Measurements from ENCODE around the gene HCAR2. TPM values are rescaled to one million over a fixed set of nuclear protein-coding genes. Genes with fewer than 3 reads are reported as not detected.

Gene HCAR2
- total RNA-seq, 1 experiment from 2014 or later = not detected

DNA sequence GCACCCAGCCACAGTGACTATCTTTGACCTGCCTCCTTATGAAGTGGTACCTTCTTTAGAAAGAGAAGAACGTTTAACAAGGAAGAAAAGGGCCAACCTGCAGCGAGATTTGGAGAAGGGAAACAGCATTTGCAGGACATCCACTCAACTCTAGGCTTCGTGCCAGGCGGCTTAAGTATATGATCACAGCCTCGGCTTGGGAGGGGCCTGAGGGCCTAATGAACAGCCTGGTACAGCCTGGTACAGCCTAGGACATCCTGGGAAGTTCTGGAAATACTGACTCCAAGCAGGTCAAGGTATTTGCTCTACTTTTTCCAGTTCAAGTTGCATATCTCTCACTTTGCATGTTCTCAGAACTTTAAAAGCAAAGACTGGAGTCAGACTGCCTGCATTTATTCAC lies 16.1 kb downstream of the HCAR2 start:
- Histone ChIP-seq H3K79me2 (ENCODE audit: insufficient read depth, low read length) (no peaks in the 10 kb centered on the region), H2BK15ac (ENCODE audit: low read depth, low read length) (no peak overlapping the region), H4K5ac (ENCODE audit: insufficient read length, low read depth, low read length) (no peak overlapping the region), H4K20me1 (ENCODE audit: control insufficient read depth, insufficient read depth, insufficient read length) (no peaks in the 10 kb centered on the region), H3T11ph (ENCODE audit: low read length) (no peak overlapping the region), H3K23ac (ENCODE audit: insufficient read length, low read depth, low read length) (no peak overlapping the region), H4K91ac (ENCODE audit: insufficient read length, low read depth, low read length) (no peak overlapping the region), H3K4ac (ENCODE audit: low read depth, low read length) (no peak overlapping the region), H3K56ac (ENCODE audit: insufficient read length, low read depth, low read length) (no peak overlapping the region), H3K14ac (ENCODE audit: insufficient read depth, low read length) (no peak overlapping the region), H2AFZ (ENCODE audit: low read length) (no peak overlapping the region), H3K4me1 (ENCODE audit: insufficient read depth, low read length) (no peaks in the 10 kb centered on the region; the same call in 1 of the 2 replicates), H3K9me3 (ENCODE audit: control insufficient read depth, low read depth, low read length) (no peaks in the 10 kb centered on the region), H2AK5ac (ENCODE audit: insufficient read length, low read length) (no peak overlapping the region), H3K18ac (ENCODE audit: insufficient read length, low read depth, low read length) (no peak overlapping the region), H2BK12ac (ENCODE audit: insufficient read length, low read depth, low read length) (no peak overlapping the region), H3K4me2 (ENCODE audit: insufficient read depth, insufficient read length, low read length) (no peak overlapping the region), H3K27me3 (ENCODE audit: insufficient read depth, low read length) (no peaks in the 10 kb centered on the region), H4K8ac (replicated peaks; ENCODE audit: insufficient read length, low read depth, low read length) (no peak overlapping the region), H2BK5ac (ENCODE audit: insufficient read length, low read length) (no peak overlapping the region), H3K79me1 (ENCODE audit: insufficient read depth, low read depth, low read length, poor library complexity, severe bottlenecking) (no peaks in the 10 kb centered on the region), H2BK20ac (ENCODE audit: low read depth, low read length, poor library complexity, severe bottlenecking) (no peak overlapping the region), H2BK120ac (ENCODE audit: low read depth, low read length, poor library complexity, severe bottlenecking) (no peak overlapping the region), H3K9ac (ENCODE audit: extremely low read depth, insufficient read length, low read length) (no peak overlapping the region), H3K27ac (ENCODE audit: insufficient read length, low read depth, low read length) (no peak overlapping the region), H3K23me2 (ENCODE audit: insufficient read length, low read depth, low read length, poor library complexity, severe bottlenecking) (no peaks in the 10 kb centered on the region)
- TF ChIP-seq, protein P1, sequence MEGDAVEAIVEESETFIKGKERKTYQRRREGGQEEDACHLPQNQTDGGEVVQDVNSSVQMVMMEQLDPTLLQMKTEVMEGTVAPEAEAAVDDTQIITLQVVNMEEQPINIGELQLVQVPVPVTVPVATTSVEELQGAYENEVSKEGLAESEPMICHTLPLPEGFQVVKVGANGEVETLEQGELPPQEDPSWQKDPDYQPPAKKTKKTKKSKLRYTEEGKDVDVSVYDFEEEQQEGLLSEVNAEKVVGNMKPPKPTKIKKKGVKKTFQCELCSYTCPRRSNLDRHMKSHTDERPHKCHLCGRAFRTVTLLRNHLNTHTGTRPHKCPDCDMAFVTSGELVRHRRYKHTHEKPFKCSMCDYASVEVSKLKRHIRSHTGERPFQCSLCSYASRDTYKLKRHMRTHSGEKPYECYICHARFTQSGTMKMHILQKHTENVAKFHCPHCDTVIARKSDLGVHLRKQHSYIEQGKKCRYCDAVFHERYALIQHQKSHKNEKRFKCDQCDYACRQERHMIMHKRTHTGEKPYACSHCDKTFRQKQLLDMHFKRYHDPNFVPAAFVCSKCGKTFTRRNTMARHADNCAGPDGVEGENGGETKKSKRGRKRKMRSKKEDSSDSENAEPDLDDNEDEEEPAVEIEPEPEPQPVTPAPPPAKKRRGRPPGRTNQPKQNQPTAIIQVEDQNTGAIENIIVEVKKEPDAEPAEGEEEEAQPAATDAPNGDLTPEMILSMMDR (conservative IDR thresholded peaks at IDR 0.05) = no peak
- H3K4me3 Mint-ChIP-seq = no peak overlapping the region
- no peaks in the 10 kb centered on the region for H3K36me3 Mint-ChIP-seq (ENCODE audit: insufficient read depth in 1 of 3, low read depth in 3 of 3)
- no peak for DNase-seq
- peaks cover 3 to 22% of the 10 kb centered on the region in 2 experiments for H3K4me1 Mint-ChIP-seq
- H3K9me3 Mint-ChIP-seq = no peaks in the 10 kb centered on the region
- no peak overlapping the region for H3K27ac Mint-ChIP-seq
- H3K27me3 Mint-ChIP-seq (ENCODE audit: low read depth) = no peaks in the 10 kb centered on the region; the same call in 1 of the 2 replicates
- no CpG with 5 or more reads among the region's 5 CpGs for WGBS (ENCODE audit: extremely low coverage, insufficient read length, low lambda C conversion rate)
